Islet precursor cell (in vitro differentiated cells): ENCODE data around the gene TJAP1.
"Not testable (repeated sequence)": the region's sequence is repeated elsewhere in the genome, so short reads cannot be mapped to it uniquely, and the experiment has no call there.

ENCODE experiments used
- DNase-seq: peaks from one replicate; pipeline ENCODE4 v3.0.0-alpha.2; 2018

TJAP1 gene

GRCh38 chr6:43453831-43454230 is 23.5 kb upstream of the TJAP1 start:
- DNase-seq, result no peak

DNA sequence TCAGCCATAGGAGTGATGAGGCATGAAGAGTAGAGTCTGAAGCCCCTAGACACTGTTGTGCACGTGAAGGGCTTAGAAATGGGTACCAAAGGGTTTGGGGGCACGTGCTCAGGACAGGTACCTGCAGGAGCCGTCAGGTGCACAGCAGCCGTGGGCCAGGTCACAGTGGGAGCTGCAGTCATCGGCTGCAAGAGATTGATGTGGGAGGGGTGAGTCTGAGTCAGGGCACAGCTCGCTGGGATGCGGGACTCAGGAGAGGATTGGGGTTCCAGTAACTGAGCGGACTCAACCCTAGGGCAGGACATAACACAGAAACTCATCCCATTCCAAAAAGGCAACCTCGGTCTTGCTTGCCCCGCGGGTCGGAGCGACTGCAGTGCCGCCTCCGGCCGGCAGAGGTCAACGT is 23.1 kb upstream of the TJAP1 start:
- DNase-seq, result peak; percentile 95

GRCh38 chr6:43454696-43455530 is 22.5 kb upstream of the TJAP1 start:
- DNase-seq, result no peak

DNA sequence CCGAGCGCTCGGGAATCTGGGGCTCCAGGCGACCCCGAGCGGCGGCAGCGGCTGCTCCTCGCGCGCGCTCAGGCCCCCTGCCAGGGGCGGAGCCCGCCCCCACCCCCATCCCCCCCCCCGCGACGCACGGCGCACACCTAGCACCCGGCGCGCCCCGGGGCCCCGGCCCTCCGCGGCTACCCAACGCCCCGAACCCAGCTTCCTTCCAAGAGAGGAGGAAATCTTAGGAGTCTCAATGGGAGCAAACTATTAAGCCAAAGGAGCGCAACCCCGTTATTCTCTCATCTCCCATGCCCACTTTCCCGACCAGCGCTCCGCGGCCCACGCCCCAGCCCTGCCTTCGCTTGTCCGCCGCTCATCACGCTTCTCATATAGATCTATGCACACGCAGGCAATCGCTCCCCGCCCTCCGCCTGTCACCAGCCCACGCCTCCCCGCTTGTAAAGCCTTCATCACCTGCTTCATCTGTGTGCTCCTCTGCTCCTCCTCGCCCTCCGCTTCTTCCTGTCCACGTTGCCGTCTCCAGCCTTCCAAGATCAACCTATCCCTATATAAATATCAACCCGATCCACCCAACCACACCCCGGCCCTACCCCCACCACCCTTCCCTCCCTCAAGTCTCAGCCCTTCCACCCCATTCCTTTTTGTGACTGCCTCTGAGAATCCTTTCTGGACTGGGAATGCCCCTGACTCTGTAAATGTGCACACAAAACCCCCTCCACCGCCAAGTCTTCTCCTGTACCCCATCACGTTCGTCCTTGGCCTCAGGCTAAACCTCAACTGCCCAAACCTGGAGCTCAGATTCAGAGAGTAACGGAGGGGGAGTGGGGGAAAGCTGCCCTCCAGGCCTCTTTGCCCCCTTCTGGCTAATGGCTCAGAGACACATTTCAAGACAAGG is 21.6 kb upstream of the TJAP1 start, which contains the start of gene DLK2:
TSS of gene DLK2 (minus strand) at position 18 of the 898 bp plus-strand sequence. CDS start 723 bp downstream, outside the sequence.
- peak; percentile 69 for DNase-seq

GRCh38 chr6:43457643-43458042 is 19.7 kb upstream of the TJAP1 start:
- no peak for DNase-seq

DNA sequence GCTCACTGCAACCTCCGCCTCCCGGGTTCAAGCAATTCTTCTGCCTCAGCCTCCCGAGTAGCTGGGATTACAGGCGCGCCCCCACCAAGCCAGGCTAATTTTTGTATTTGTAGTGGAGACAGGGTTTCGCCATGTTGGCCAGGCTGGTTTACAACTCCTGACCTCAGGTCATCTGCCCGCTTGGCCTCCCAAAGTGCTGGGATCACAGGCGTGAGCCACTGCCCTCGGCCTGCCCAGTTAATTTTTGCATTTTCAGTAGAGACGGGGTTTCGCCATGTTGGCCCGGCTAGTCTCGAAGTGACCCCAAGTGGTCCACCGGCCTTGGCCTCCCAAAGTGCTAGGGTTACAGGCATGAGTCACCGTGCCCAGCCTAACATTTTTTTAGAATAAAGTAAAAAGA is 19.2 kb upstream of the TJAP1 start:
- not testable (repeated sequence) for DNase-seq

- no peak for DNase-seq
These were observed 17.8 kb upstream of the TJAP1 start for GRCh38 chr6:43459535-43459934.

GRCh38 chr6:43460032-43460431 is 17.3 kb upstream of the TJAP1 start:
- DNase-seq, result no peak

DNA sequence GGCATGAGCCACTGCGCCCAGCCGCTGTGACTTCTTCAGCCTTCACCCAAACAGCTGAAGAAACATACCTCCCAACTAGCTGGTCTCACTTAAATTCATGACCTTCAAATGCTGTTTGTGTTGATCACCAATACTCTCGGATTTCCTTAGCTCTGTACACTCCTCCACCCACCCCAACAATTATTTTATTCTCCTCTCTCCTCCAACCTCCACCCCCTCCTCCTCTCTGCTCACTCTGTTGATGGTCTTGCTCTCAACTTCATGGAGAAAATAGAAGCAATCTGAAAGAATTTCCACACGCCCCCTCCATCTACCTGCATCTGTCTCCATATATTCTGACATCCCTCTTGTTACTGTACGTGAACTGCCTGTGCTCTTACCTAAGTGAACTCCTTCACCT is 15.4 kb upstream of the TJAP1 start:
- no peak for DNase-seq

DNA sequence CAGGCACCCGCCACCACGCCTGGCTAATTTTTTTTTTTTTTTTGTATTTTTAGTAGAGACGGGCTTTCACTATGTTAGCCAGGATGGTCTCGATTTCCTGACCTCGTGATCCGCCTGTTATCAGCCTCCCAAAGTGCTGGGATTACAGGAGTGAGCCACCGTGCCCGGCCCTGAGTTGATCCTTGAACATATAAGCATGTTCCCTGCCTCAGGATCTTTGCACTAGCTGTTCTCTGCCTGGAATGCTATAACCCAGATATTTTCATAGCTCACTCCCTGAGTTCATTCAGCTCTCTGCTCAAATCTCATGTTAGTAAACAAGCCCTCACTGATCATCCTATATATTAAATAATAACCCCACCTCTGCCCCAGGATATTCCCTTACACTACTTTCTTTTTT is 13.0 kb upstream of the TJAP1 start:
- DNase-seq, result no peak

- DNase-seq, result no peak
These were observed 11.4 kb upstream of the TJAP1 start for GRCh38 chr6:43465948-43466347.

DNA sequence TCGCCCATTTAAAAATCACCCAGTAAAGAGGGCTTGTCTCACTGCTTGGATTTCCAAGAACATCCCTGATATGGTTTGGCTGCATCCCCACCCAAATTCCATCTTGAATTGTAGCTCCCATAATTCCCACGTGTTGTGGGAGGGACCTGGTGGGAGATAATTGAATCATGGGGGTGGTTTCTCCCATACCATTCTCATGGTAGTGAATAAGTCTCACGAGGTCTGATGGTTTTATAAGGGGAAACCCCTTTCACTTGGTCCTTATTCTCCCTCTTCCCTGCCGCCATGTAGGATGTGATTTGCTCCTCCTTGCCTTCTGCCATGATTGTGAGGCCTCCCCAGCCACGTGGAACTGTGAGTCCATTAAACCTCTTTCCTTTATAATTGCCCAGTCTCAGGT is 10.1 kb upstream of the TJAP1 start:
- not testable (repeated sequence) for DNase-seq

DNA sequence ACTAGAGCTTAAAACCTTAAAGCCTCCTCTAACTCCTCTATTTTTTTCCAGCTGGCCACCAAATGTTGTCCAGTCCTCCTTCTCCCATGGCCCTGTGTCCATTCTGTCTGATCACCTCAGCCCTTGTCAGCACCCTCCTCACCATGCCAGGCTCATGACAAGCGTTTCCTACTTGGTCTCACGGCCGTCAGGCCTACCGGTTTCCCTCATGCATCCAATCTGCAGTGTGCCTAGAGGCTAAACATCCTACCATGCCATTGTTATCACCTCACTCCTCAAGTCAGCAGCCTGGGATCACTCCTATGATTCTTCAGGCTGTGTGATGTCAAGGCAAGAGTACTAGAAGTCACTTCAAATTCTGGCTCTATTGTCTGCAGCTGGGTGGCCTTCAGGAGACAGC is 9.6 kb upstream of the TJAP1 start:
- no peak for DNase-seq

DNA sequence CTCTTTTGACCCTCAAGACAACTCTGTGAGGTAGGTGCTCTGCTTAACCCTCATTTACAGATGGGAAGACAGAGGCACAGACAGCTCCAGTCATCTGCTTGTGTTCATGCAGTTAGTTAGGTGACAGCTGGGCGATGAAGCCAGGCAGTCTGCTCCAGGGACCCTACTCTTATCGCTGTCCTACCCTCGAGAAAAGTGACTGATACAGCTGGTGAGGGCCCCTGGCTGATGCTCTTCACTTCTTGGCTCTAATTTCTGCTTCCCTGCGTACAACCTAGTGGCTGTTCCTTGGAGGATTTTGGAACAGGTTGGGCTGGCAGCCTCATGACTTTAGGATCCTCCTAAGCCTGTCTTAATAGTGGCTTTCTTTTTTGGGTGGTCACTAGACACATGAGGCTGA is 9.1 kb upstream of the TJAP1 start:
- no peak for DNase-seq

GRCh38 chr6:43468748-43469681 is 8.4 kb upstream of the TJAP1 start:
- no peak for DNase-seq

- no peak for DNase-seq
These were observed 7.4 kb upstream of the TJAP1 start for GRCh38 chr6:43469947-43470346.

- DNase-seq, result no peak
These were observed 6.0 kb upstream of the TJAP1 start for GRCh38 chr6:43471399-43471798.

- no peak for DNase-seq
These were observed 4.9 kb upstream of the TJAP1 start for GRCh38 chr6:43472515-43472914.

DNA sequence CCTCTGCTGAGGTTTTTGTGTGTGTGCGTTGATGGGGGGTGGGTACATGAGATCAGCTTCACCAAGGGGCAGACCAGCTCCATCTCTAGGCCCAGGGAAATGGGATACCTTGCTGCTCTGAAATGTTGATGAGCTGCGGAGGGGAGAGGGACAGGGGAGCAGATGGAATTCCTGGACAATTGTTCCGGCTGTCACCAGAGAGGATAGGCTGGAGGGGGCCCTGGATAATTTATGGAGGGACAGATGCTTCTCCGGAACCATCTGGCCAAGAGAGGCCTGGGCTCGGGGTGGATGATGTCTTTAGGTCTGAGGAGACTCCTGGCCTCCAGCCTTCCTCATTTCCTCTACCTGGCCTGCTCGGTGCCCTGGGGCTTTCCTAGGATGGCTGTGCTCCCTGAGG is 1.9 kb upstream of the TJAP1 start:
- DNase-seq, result no peak

- no peak for DNase-seq
These were observed 624 bp upstream of the TJAP1 start for GRCh38 chr6:43476746-43477145.

DNA sequence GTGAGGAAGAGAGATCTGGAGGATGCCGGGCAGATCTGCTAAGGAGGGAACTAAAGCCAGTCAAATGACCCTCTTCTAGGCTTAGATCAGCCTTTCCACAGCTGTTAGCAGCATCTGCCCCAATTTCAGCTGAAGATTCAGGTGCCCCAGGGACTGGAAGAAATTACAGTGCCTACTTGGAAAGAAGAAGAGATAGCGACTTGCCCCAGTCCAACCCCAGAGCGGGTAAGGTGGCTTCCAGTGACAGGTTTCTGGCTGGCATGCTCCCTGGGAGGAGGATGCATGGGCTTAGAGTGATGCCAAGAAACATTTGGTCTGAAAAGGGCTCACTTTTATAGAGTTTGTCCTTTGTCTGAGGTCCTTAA is 620 bp downstream of the TJAP1 start:
- DNase-seq, result no peak

- no peak for DNase-seq
These were observed 3.7 kb downstream of the TJAP1 start for GRCh38 chr6:43481075-43481474.
